Measurements from ENCODE around the gene TPGS1. TPM values are rescaled to one million over a fixed set of nuclear protein-coding genes. Genes with fewer than 3 reads are reported as not detected.

TPGS1 gene
- total and polyA plus RNA-seq, 2 donors (not counting 1 experiment from before 2014, with no cell fraction given) = 8.1 to 33.8 TPM

DNA sequence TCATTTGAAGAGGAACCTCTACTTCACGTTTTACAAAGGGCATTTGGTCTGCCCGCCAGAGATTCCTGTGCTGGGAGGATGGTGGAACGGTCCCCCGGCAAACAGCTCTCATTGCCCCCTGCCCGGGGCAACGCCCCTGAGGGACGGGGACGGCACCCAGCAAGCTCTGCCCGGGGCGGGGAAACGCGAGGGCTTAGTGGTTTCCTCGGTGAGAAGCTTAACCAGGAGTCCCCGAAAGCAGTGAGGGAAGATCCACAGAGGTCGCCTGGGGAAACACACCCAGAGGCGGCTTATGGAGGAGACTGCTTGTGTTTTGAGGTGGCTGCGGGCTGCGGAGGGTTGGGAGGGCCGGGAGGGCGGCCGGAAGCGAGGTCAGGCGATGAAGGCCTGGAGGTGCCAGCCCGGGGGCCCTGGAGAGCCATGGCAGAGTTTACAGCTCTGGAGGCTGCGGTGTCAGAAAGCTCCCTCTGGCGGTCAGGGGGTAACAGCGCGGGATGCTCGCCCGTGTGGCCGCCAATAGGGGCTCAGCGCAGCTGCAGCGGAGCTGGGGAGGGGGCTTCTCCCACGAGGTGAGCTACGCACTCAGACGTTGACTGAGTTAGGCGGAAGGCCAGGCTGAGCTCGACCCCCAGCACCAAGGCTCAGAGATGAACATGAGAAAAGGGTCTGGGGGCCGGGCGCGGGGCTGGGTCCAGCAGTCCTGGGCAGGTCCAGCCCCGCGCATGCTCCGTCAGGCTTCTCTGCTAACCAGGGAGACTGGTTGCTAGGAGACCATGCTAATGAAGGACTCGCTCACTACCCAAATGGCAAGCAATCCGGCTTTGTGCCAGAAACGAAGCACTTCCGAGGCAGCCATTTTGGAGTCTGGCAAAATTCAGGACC is 652 bp upstream of the TPGS1 start:
- peak overlapping the region; percentile 99 for H3K27ac Mint-ChIP-seq
- no peaks in the 10 kb centered on the region for H3K27me3 Mint-ChIP-seq
- Histone ChIP-seq H3K27me3 (replicated peaks in 1 of 4; ENCODE audit: control extremely low read depth in 1 of 4, control insufficient read depth in 3 of 4, insufficient read depth in 4 of 4, low read length in 3 of 4) (no peaks in the 10 kb centered on the region), H3K9me3 (ENCODE audit: control extremely low read depth in 1 of 3, control insufficient read depth in 2 of 3, insufficient read depth in 1 of 3, low read length in 2 of 3) (peaks cover 0 to 11% (median 0%) of the 10 kb centered on the region in 3 donors), H3K4me2 (replicated peaks; ENCODE audit: low read depth, low read length, poor library complexity, severe bottlenecking) (peak overlapping the region; percentile 97), H3K27ac (ENCODE audit: low read length in 2 of 2) (peak overlapping the region; percentile 95 to 99), H3K36me3 (replicated peaks in 1 of 2; ENCODE audit: control extremely low read depth in 1 of 2, control insufficient read depth in 1 of 2, extremely low read depth in 1 of 2, insufficient read depth in 2 of 2, low read length in 1 of 2) (no peaks in the 10 kb centered on the region), H3K79me2 (ENCODE audit: control insufficient read depth, insufficient read depth, low read length) (peaks cover 19% of the 10 kb centered on the region), H2AFZ (ENCODE audit: insufficient read depth, low read depth, low read length, poor library complexity, severe bottlenecking) (peak overlapping the region; percentile 99), H3K9ac (ENCODE audit: low read length) (peak overlapping the region; percentile 91), H3K4me1 (ENCODE audit: control insufficient read depth in 2 of 2, insufficient read depth in 2 of 2, low read length in 2 of 2) (peaks cover 25 to 36% of the 10 kb centered on the region in 2 donors), H4K20me1 (ENCODE audit: control insufficient read depth, insufficient read depth, low read length, poor library complexity, severe bottlenecking) (peaks cover 23% of the 10 kb centered on the region), H3K4me3 (ENCODE audit: control extremely low read depth in 1 of 5, extremely low read depth in 1 of 5, insufficient read depth in 1 of 5, low read depth in 2 of 5, low read length in 4 of 5) (peak overlapping the region; percentile 74 to 98 (median 90))
- CTCF ChIA-PET = interaction anchor here (0.6 to 2.1 kb wide), 10 partner anchors 11 to 212 kb away, joined by 3 to 18 read pairs (median 6); partner anchors contain the start of gene CDC34
- intact Hi-C loops (cut with micrococcal nuclease) = loop anchor here (1.0 to 10.0 kb wide), 4 partner anchors 17 to 736 kb away; partner anchors contain the start of genes ATP5F1D, CDC34 and MIER2
- POLR2A ChIA-PET = interaction anchor here (0.5 to 1.6 kb wide), 8 partner anchors 11 to 477 kb away, joined by 3 to 16 read pairs (median 4); partner anchors contain the start of genes BSG, CDC34 and MADCAM1
- DNase-seq = peak; percentile 99
- WGBS (ENCODE audit: insufficient coverage) = 2% methylated on average over 46 of the region's 48 CpGs
- H3K9me3 Mint-ChIP-seq (ENCODE audit: insufficient read depth) = peaks cover 2% of the 10 kb centered on the region
- H3K4me1 Mint-ChIP-seq = peaks cover 33% of the 10 kb centered on the region
- peak overlapping the region; percentile 90 for H3K4me3 Mint-ChIP-seq
- ATAC-seq (ENCODE audit: low read depth) = peak; percentile 69
- no peak for TF ChIP-seq EZH2 (IDR thresholded peaks at IDR 0.05; ENCODE audit: borderline replicate concordance, insufficient read depth, low read depth, low read length, poor library complexity, severe bottlenecking)
- TF ChIP-seq, protein P1, sequence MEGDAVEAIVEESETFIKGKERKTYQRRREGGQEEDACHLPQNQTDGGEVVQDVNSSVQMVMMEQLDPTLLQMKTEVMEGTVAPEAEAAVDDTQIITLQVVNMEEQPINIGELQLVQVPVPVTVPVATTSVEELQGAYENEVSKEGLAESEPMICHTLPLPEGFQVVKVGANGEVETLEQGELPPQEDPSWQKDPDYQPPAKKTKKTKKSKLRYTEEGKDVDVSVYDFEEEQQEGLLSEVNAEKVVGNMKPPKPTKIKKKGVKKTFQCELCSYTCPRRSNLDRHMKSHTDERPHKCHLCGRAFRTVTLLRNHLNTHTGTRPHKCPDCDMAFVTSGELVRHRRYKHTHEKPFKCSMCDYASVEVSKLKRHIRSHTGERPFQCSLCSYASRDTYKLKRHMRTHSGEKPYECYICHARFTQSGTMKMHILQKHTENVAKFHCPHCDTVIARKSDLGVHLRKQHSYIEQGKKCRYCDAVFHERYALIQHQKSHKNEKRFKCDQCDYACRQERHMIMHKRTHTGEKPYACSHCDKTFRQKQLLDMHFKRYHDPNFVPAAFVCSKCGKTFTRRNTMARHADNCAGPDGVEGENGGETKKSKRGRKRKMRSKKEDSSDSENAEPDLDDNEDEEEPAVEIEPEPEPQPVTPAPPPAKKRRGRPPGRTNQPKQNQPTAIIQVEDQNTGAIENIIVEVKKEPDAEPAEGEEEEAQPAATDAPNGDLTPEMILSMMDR (IDR thresholded peaks at IDR 0.05) = peak; percentile 92
